SH-SY5Y (cell line): Measurements from ENCODE around the gene GSN.

Experiments
- GATA2 ChIP-seq: IDR thresholded peaks from 2 replicates; pipeline ENCODE4 v1.6.1; 2011; ENCODE audit warnings: mild to moderate bottlenecking, low read depth, low read length
- GATA3 ChIP-seq: IDR thresholded peaks from 2 replicates; pipeline ENCODE4 v1.6.1; 2011; ENCODE audit warnings: low read depth, mild to moderate bottlenecking, low read length, moderate library complexity

DNA sequence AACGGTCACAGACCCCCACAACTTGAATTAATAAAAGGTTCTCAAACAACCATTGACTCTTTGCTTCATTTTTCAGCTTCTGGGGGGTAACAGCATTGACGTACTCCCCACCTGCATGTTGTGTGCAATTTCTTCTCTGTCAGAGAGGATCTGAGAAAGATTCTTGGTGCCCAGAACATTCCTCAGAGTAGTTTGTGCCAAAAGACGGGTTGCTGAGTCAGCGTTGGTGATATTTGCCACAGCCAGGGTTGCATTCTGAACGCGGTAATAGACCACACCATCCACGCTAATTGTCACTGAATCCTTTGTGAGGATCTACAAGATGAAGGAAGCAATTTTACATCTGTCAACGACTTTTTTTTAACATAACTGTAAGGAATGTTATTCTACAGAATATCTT is 81.0 kb downstream of the GSN start:
- TF ChIP-seq GATA2 (no peak), GATA3 (no peak)
